Measurements from ENCODE around the gene RSF1. TPM values are rescaled to one million over a fixed set of nuclear protein-coding genes. Genes with fewer than 3 reads are reported as not detected.

The RSF1 gene
- total and polyA plus RNA-seq, 2 experiments from 2014 or later = 51.2 to 188 TPM

- Histone ChIP-seq H3F3A (replicated peaks; ENCODE audit: low read depth) (no peaks in the 10 kb centered on the region), H3K27ac (ENCODE audit: low read depth) (no peak overlapping the region), H2AFZ (no peak overlapping the region), H4K20me1 (replicated peaks; ENCODE audit: insufficient read depth) (0 out of 2 replicates have a peak, but pooled peaks cover 4% of the 10 kb centered on the region), H3K79me2 (replicated peaks; ENCODE audit: insufficient read depth) (no peaks in the 10 kb centered on the region), H3K4me3 (no peak overlapping the region), H3K27me3 (ENCODE audit: insufficient read depth) (no peaks in the 10 kb centered on the region), H3K9me2 (ENCODE audit: insufficient read depth) (no peaks in the 10 kb centered on the region), H3K36me3 (ENCODE audit: insufficient read depth) (peaks cover 4% of the 10 kb centered on the region; the same call in 1 of the 2 replicates), H3K4me1 (ENCODE audit: insufficient read depth) (no peaks in the 10 kb centered on the region), H3K4me2 (no peak overlapping the region)
- H3K9me3 Mint-ChIP-seq = peaks cover 26% of the 10 kb centered on the region
- ATAC-seq (no peak), DNase-seq (ENCODE audit: low spot score) (no peak)
- peaks cover 3% of the 10 kb centered on the region; the same call in 2 of the 3 replicates for H3K4me1 Mint-ChIP-seq
- peaks cover 5% of the 10 kb centered on the region for H3K27me3 Mint-ChIP-seq (ENCODE audit: insufficient read depth, low read depth, poor library complexity)
- H3K36me3 Mint-ChIP-seq (ENCODE audit: low read depth) = peaks cover 44% of the 10 kb centered on the region
- no peak overlapping the region for H3K27ac Mint-ChIP-seq
- no peak overlapping the region for H3K4me3 Mint-ChIP-seq
- no peak for TF ChIP-seq ZNF114 (CRISPR knock-in tag; IDR thresholded peaks at IDR 0.05)
- no peak for TF ChIP-seq STAT1 (IDR thresholded peaks at IDR 0.05; ENCODE audit: unreplicated experiment)
- no peak for TF ChIP-seq ETS1 (IDR thresholded peaks at IDR 0.05)
- no peak for TF ChIP-seq EZH2phosphoT487 (IDR thresholded peaks at IDR 0.05; ENCODE audit: unreplicated experiment)
- no peak for TF ChIP-seq EZH2 (IDR thresholded peaks at IDR 0.05; ENCODE audit: low read depth, unreplicated experiment)
- no peak for TF ChIP-seq NANOG (IDR thresholded peaks at IDR 0.05; ENCODE audit: borderline replicate concordance)
- TF ChIP-seq CTCF (conservative IDR thresholded peaks at IDR 0.05; ENCODE audit: low read depth in 2 of 2) = no peak
- TF ChIP-seq POLR2AphosphoS5 (IDR thresholded peaks at IDR 0.05; ENCODE audit: low read depth) = no peak
- TF ChIP-seq ZNF462 (CRISPR knock-in tag; IDR thresholded peaks at IDR 0.05) = no peak
- TF ChIP-seq CREB1 (CRISPR knock-in tag; IDR thresholded peaks at IDR 0.05; ENCODE audit: low read depth) = no peak
These were observed 91.5 kb downstream of the RSF1 start for GRCh38 chr11:77729063-77729462.

All from GM23338 (cell line).